Panc1 (cell line): ENCODE measurements around the gene LBH. TPM values are rescaled to one million over a fixed set of nuclear protein-coding genes. Genes with fewer than 3 reads are reported as not detected.

Source experiments
- ATAC-seq: fragments of 200-7000 bp; cut with Tn5 transposase; 2 replicates; pipeline ENCODE4 v1.9.1; 2020; ENCODE audit warnings: mild to moderate bottlenecking, moderate library complexity
- BruUV-seq: library from RNA; stranded (reverse); fragments of 400-500 nt; replicated peaks from 2 replicates; lab custom pipeline; 2021; lab: Mats Ljungman, UMichigan
- CTCF ChIA-PET: fragments of 300-600 bp; sonication (Branson Sonifier 250); formaldehyde crosslinking; loops from one replicate; lab custom pipeline; 2022; ENCODE audit warnings: antibody characterized with exemption; lab: Charles Lee
- POLR2A ChIA-PET: fragments of 300-600 bp; sonication (Branson Sonifier 250); formaldehyde crosslinking; loops from one replicate; lab custom pipeline; 2022; ENCODE audit warnings: antibody characterized with exemption; lab: Charles Lee
- DNase-seq: peaks from one replicate; pipeline ENCODE4 v3.0.0-alpha.2; 2010; ENCODE audit warnings: low read depth, low spot score
- H3K27ac ChIP-seq: 2 replicates; pipeline ENCODE4 v1.5.1; 2011; ENCODE audit warnings: mild to moderate bottlenecking, low read length, inconsistent platforms
- H3K27me3 ChIP-seq: fragments of 200-500 bp; sonication (Bioruptor generic); 2 replicates; pipeline ENCODE4 v1.6.0; 2014; ENCODE audit warnings: low read length, inconsistent platforms; ENCODE audit not compliant: control insufficient read depth, insufficient read depth
- H3K36me3 ChIP-seq: fragments of 200-500 bp; sonication (Bioruptor generic); 2 replicates; pipeline ENCODE4 v1.5.1; 2014; ENCODE audit warnings: inconsistent platforms, mild to moderate bottlenecking, low read length, moderate library complexity; ENCODE audit not compliant: control insufficient read depth, insufficient read depth
- H3K4me1 ChIP-seq: 2 replicates; pipeline ENCODE4 v1.5.1; 2011; ENCODE audit warnings: inconsistent platforms, mild to moderate bottlenecking, low read length, moderate library complexity; ENCODE audit not compliant: control insufficient read depth, insufficient read depth
- H3K4me3 ChIP-seq, 2 experiments: 2 replicates each; pipeline ENCODE4 v1.5.1; 2011 to 2012; ENCODE audit warnings: low read depth in 2 of 2, low read length in 2 of 2, mild to moderate bottlenecking in 2 of 2, inconsistent platforms in 1 of 2, moderate library complexity in 1 of 2
- H3K9me3 ChIP-seq: fragments of 200-500 bp; sonication (Bioruptor generic); 2 replicates; pipeline ENCODE4 v1.5.1; 2014; ENCODE audit warnings: low read depth, mild to moderate bottlenecking, inconsistent platforms, low read length, moderate library complexity; ENCODE audit not compliant: control insufficient read depth, insufficient read depth
- CTCF ChIP-seq: fragments of 450-650 bp; IDR thresholded peaks from 2 replicates; pipeline ENCODE4 v1.5.1; 2017; ENCODE audit warnings: mild to moderate bottlenecking
- POLR2AphosphoS5 ChIP-seq: IDR thresholded peaks from 2 replicates; pipeline ENCODE4 v1.6.1; 2012; ENCODE audit warnings: mild to moderate bottlenecking, low read depth, low read length, moderate library complexity
- REST ChIP-seq, 2 experiments: IDR thresholded peaks; 2 replicates each; pipeline ENCODE4 v1.6.1; 2011 to 2012; ENCODE audit warnings: low read depth in 2 of 2, control low read depth in 1 of 2, low read length in 1 of 2, mild to moderate bottlenecking in 1 of 2, moderate library complexity in 1 of 2; ENCODE audit not compliant: insufficient read depth in 1 of 2
- SIN3A ChIP-seq: IDR thresholded peaks from 2 replicates; pipeline ENCODE4 v1.6.1; 2012; ENCODE audit warnings: low read depth, mild to moderate bottlenecking, low read length, moderate library complexity, borderline replicate concordance; ENCODE audit not compliant: insufficient read depth
- TCF7L2 ChIP-seq: IDR thresholded peaks from 2 replicates; pipeline ENCODE4 v1.6.1; 2011; ENCODE audit warnings: mild to moderate bottlenecking, low read depth, low read length, inconsistent platforms
- in situ Hi-C: cut with HindIII; loops from 2 replicates; pipeline ENCODE4 v1.10.0; 2016; ENCODE audit warnings: low sequenced_read_pairs, low pct_unique_long_range_greater_than_20kb
- intact Hi-C: fragments of 100-400 bp; cut with micrococcal nuclease; formaldehyde crosslinking; loops from one replicate; pipeline ENCODE4 v1.10.0; 2022; ENCODE audit not compliant: unreplicated experiment
- total RNA-seq: library from RNA; stranded (reverse); gene quantifications from one replicate; pipeline ENCODE4 v1.2.1, GENCODE V29; 2021; ENCODE audit not compliant: unreplicated experiment

Gene LBH
- total RNA-seq, 1 experiment from 2014 or later = 2.2 TPM

GRCh38 chr2:30288561-30288960 lies 57.2 kb downstream of the LBH start:
- intact Hi-C loops (no loop called here), in situ Hi-C loops (no loop called here)
- ChIA-PET POLR2A (no interaction called here), CTCF (no interaction called here)
- no peaks in the 10 kb centered on the region for H3K36me3 ChIP-seq
- no peak for TF ChIP-seq TCF7L2
- no peak for TF ChIP-seq POLR2AphosphoS5
- no peak for TF ChIP-seq CTCF
- no peak for TF ChIP-seq SIN3A
- TF ChIP-seq REST (IDR thresholded peaks at IDR 0.05; ENCODE audit: insufficient read depth in 1 of 2, low read depth in 2 of 2, low read length in 1 of 2) = no peak
- no peaks in the 10 kb centered on the region for H3K9me3 ChIP-seq
- no peaks in the 10 kb centered on the region for H3K27me3 ChIP-seq
- H3K4me1 ChIP-seq = no peaks in the 10 kb centered on the region
- ATAC-seq = no peak
- BruUV-seq = no TSS peak
- H3K4me3 ChIP-seq = no peak overlapping the region
- DNase-seq = no peak
- H3K27ac ChIP-seq = no peak overlapping the region

- ChIA-PET POLR2A (interaction anchor here (0.6 kb wide), 1 partner anchor 196 kb away, joined by 5 read pairs; no protein-coding TSS in a partner anchor), CTCF (interaction anchor here (0.6 kb wide), 1 partner anchor 898 kb away, joined by 4 read pairs; no protein-coding TSS in a partner anchor)
- DNase-seq (no peak), ATAC-seq (no peak)
- Histone ChIP-seq H3K36me3 (no peaks in the 10 kb centered on the region), H3K4me3 (no peak overlapping the region), H3K4me1 (no peaks in the 10 kb centered on the region), H3K27me3 (no peaks in the 10 kb centered on the region), H3K9me3 (no peaks in the 10 kb centered on the region), H3K27ac (no peak overlapping the region)
- BruUV-seq = no TSS peak
- in situ Hi-C loops = no loop called here
- no peak for TF ChIP-seq TCF7L2
- intact Hi-C loops = no loop called here
Observed at GRCh38 chr2:30293303-30293921, 62.1 kb downstream of the LBH start.

- in situ Hi-C loops (no loop called here), intact Hi-C loops (no loop called here)
- Histone ChIP-seq H3K9me3 (no peaks in the 10 kb centered on the region), H3K4me3 (no peak overlapping the region), H3K36me3 (no peaks in the 10 kb centered on the region), H3K27ac (no peak overlapping the region), H3K27me3 (no peaks in the 10 kb centered on the region), H3K4me1 (no peaks in the 10 kb centered on the region)
- DNase-seq = no peak
- TF ChIP-seq CTCF (no peak), POLR2AphosphoS5 (no peak), REST (IDR thresholded peaks at IDR 0.05; ENCODE audit: insufficient read depth in 1 of 2, low read depth in 2 of 2, low read length in 1 of 2) (no peak)
- ChIA-PET POLR2A (interaction anchor here (0.6 kb wide), 1 partner anchor 195 kb away, joined by 5 read pairs; no protein-coding TSS in a partner anchor), CTCF (interaction anchor here (0.6 kb wide), 1 partner anchor 897 kb away, joined by 4 read pairs; no protein-coding TSS in a partner anchor)
- no peak for ATAC-seq
- BruUV-seq = no TSS peak
Observed at GRCh38 chr2:30294133-30294532, 62.8 kb downstream of the LBH start.
